Dendritic cell treated with granulocyte-macrophage colony-stimulating factor and Interleukin-4, amounts not matched to agents 40 ng/mL and 50 ng/mL, for 4 days (primary cell): Measurements from ENCODE around the gene SERPINA3.
"Not testable (repeated sequence)": the region's sequence is repeated elsewhere in the genome, so short reads cannot be mapped to it uniquely, and the experiment has no call there.

ENCODE experiments used
- H3K27ac Mint-ChIP-seq: one replicate; pipeline ENCODE4 v1.8.0; 2022; ENCODE audit warnings: mild to moderate bottlenecking, mixed read lengths
- H3K27me3 Mint-ChIP-seq: one replicate; pipeline ENCODE4 v1.8.0; 2022; ENCODE audit warnings: mild to moderate bottlenecking, mixed read lengths
- H3K36me3 Mint-ChIP-seq: one replicate; pipeline ENCODE4 v1.8.0; 2022; ENCODE audit warnings: low read depth, mixed read lengths
- H3K4me1 Mint-ChIP-seq: one replicate; pipeline ENCODE4 v1.8.0; 2022; ENCODE audit warnings: low read depth, mixed read lengths
- H3K4me3 Mint-ChIP-seq: one replicate; pipeline ENCODE4 v1.8.0; 2022; ENCODE audit warnings: mild to moderate bottlenecking, moderate library complexity, mixed read lengths
- H3K9me3 Mint-ChIP-seq: one replicate; pipeline ENCODE4 v1.8.0; 2022; ENCODE audit warnings: mixed read lengths
- intact Hi-C: fragments of 100-400 bp; cut with micrococcal nuclease; formaldehyde crosslinking; loops from one replicate; pipeline ENCODE4 v1.15.0; 2022

SERPINA3 gene

GRCh38 chr14:94577472-94577871 lies 34.7 kb upstream of the SERPINA3 start:
- H3K27me3 Mint-ChIP-seq, H3K36me3 Mint-ChIP-seq, H3K27ac Mint-ChIP-seq, intact Hi-C loops, H3K4me1 Mint-ChIP-seq, H3K4me3 Mint-ChIP-seq, H3K9me3 Mint-ChIP-seq: not testable (repeated sequence)

GRCh38 chr14:94578712-94579111 lies 33.5 kb upstream of the SERPINA3 start:
- Mint-ChIP-seq H3K27me3 (peaks cover 4% of the 10 kb centered on the region), H3K9me3 (no peaks in the 10 kb centered on the region), H3K4me3 (no peak overlapping the region), H3K4me1 (no peaks in the 10 kb centered on the region), H3K27ac (no peak overlapping the region), H3K36me3 (no peaks in the 10 kb centered on the region)
- intact Hi-C loops = no loop called here

GRCh38 chr14:94581127-94581999 lies 30.8 kb upstream of the SERPINA3 start, which contains the start of gene SERPINA5:
Gene SERPINA5, plus strand, starts transcription at chr14:94581426. Its CDS starts 5,937 bp downstream, at chr14:94587363.
- Mint-ChIP-seq H3K27me3 (peaks cover 4% of the 10 kb centered on the region), H3K9me3 (no peaks in the 10 kb centered on the region), H3K4me3 (no peak within 1 kb of the TSS), H3K4me1 (no peaks in the 10 kb centered on the region), H3K36me3 (no peaks in the 10 kb centered on the region), H3K27ac (no peak within 1 kb of the TSS)
- intact Hi-C loops = no loop called here

GRCh38 chr14:94582199-94582750 lies 29.9 kb upstream of the SERPINA3 start:
- Mint-ChIP-seq H3K27me3 (peaks cover 4% of the 10 kb centered on the region), H3K4me3 (no peak overlapping the region), H3K4me1 (no peaks in the 10 kb centered on the region), H3K9me3 (no peaks in the 10 kb centered on the region), H3K36me3 (no peaks in the 10 kb centered on the region), H3K27ac (no peak overlapping the region)
- intact Hi-C loops = no loop called here

- H3K4me1 Mint-ChIP-seq = no peaks in the 10 kb centered on the region
- H3K36me3 Mint-ChIP-seq = no peaks in the 10 kb centered on the region
- no peak overlapping the region for H3K27ac Mint-ChIP-seq
- H3K4me3 Mint-ChIP-seq = no peak overlapping the region
- H3K9me3 Mint-ChIP-seq = no peaks in the 10 kb centered on the region
- intact Hi-C loops = no loop called here
- peaks cover 4% of the 10 kb centered on the region for H3K27me3 Mint-ChIP-seq
Observed at GRCh38 chr14:94582851-94583250, 29.3 kb upstream of the SERPINA3 start.

- no peaks in the 10 kb centered on the region for H3K4me1 Mint-ChIP-seq
- H3K9me3 Mint-ChIP-seq = no peaks in the 10 kb centered on the region
- H3K36me3 Mint-ChIP-seq = no peaks in the 10 kb centered on the region
- intact Hi-C loops = no loop called here
- peaks cover 4% of the 10 kb centered on the region for H3K27me3 Mint-ChIP-seq
- no peak overlapping the region for H3K27ac Mint-ChIP-seq
- H3K4me3 Mint-ChIP-seq = no peak overlapping the region
Observed at GRCh38 chr14:94583557-94583956, 28.6 kb upstream of the SERPINA3 start.

- H3K27me3 Mint-ChIP-seq = peaks cover 4% of the 10 kb centered on the region
- H3K4me1 Mint-ChIP-seq = no peaks in the 10 kb centered on the region
- no peaks in the 10 kb centered on the region for H3K36me3 Mint-ChIP-seq
- H3K4me3 Mint-ChIP-seq = no peak overlapping the region
- intact Hi-C loops = no loop called here
- H3K27ac Mint-ChIP-seq = no peak overlapping the region
- H3K9me3 Mint-ChIP-seq = no peaks in the 10 kb centered on the region
Observed at GRCh38 chr14:94584591-94585280, 27.5 kb upstream of the SERPINA3 start.

- no peak overlapping the region for H3K4me3 Mint-ChIP-seq
- no peaks in the 10 kb centered on the region for H3K27me3 Mint-ChIP-seq
- no peaks in the 10 kb centered on the region for H3K9me3 Mint-ChIP-seq
- intact Hi-C loops = no loop called here
- no peak overlapping the region for H3K27ac Mint-ChIP-seq
- H3K36me3 Mint-ChIP-seq = no peaks in the 10 kb centered on the region
- no peaks in the 10 kb centered on the region for H3K4me1 Mint-ChIP-seq
Observed at GRCh38 chr14:94586635-94587034, 25.6 kb upstream of the SERPINA3 start.

- Mint-ChIP-seq H3K27me3 (no peaks in the 10 kb centered on the region), H3K4me1 (no peaks in the 10 kb centered on the region), H3K27ac (no peak overlapping the region), H3K9me3 (no peaks in the 10 kb centered on the region), H3K36me3 (no peaks in the 10 kb centered on the region), H3K4me3 (no peak overlapping the region)
- intact Hi-C loops = no loop called here
Observed at GRCh38 chr14:94588311-94588710, 23.9 kb upstream of the SERPINA3 start.

- no peak overlapping the region for H3K27ac Mint-ChIP-seq
- no peaks in the 10 kb centered on the region for H3K27me3 Mint-ChIP-seq
- intact Hi-C loops = no loop called here
- H3K4me3 Mint-ChIP-seq = no peak overlapping the region
- no peaks in the 10 kb centered on the region for H3K36me3 Mint-ChIP-seq
- H3K9me3 Mint-ChIP-seq = no peaks in the 10 kb centered on the region
- H3K4me1 Mint-ChIP-seq = no peaks in the 10 kb centered on the region
Observed at GRCh38 chr14:94591073-94591472, 21.1 kb upstream of the SERPINA3 start.

- no peaks in the 10 kb centered on the region for H3K27me3 Mint-ChIP-seq
- no peak overlapping the region for H3K4me3 Mint-ChIP-seq
- intact Hi-C loops = no loop called here
- H3K36me3 Mint-ChIP-seq = no peaks in the 10 kb centered on the region
- H3K9me3 Mint-ChIP-seq = no peaks in the 10 kb centered on the region
- H3K4me1 Mint-ChIP-seq = no peaks in the 10 kb centered on the region
- H3K27ac Mint-ChIP-seq = no peak overlapping the region
Observed at GRCh38 chr14:94591871-94592270, 20.3 kb upstream of the SERPINA3 start.

- H3K4me3 Mint-ChIP-seq = no peak overlapping the region
- no peaks in the 10 kb centered on the region for H3K9me3 Mint-ChIP-seq
- no peaks in the 10 kb centered on the region for H3K4me1 Mint-ChIP-seq
- intact Hi-C loops = no loop called here
- no peak overlapping the region for H3K27ac Mint-ChIP-seq
- no peaks in the 10 kb centered on the region for H3K36me3 Mint-ChIP-seq
- H3K27me3 Mint-ChIP-seq = no peaks in the 10 kb centered on the region
Observed at GRCh38 chr14:94592457-94592856, 19.7 kb upstream of the SERPINA3 start.

- intact Hi-C loops = no loop called here
- no peaks in the 10 kb centered on the region for H3K4me1 Mint-ChIP-seq
- no peaks in the 10 kb centered on the region for H3K9me3 Mint-ChIP-seq
- H3K4me3 Mint-ChIP-seq = no peak overlapping the region
- H3K27ac Mint-ChIP-seq = no peak overlapping the region
- no peaks in the 10 kb centered on the region for H3K27me3 Mint-ChIP-seq
- no peaks in the 10 kb centered on the region for H3K36me3 Mint-ChIP-seq
Observed at GRCh38 chr14:94593376-94593748, 18.8 kb upstream of the SERPINA3 start.

- no peaks in the 10 kb centered on the region for H3K4me1 Mint-ChIP-seq
- H3K9me3 Mint-ChIP-seq = no peaks in the 10 kb centered on the region
- H3K4me3 Mint-ChIP-seq = no peak overlapping the region
- no peaks in the 10 kb centered on the region for H3K27me3 Mint-ChIP-seq
- intact Hi-C loops = no loop called here
- H3K27ac Mint-ChIP-seq = no peak overlapping the region
- no peaks in the 10 kb centered on the region for H3K36me3 Mint-ChIP-seq
Observed at GRCh38 chr14:94593749-94594431, 18.3 kb upstream of the SERPINA3 start.
